K562 (cell line): Measurements from ENCODE around the gene CHPF. TPM values are rescaled to one million over a fixed set of nuclear protein-coding genes. Genes with fewer than 3 reads are reported as not detected.

Source experiments
- ATAC-seq: fragments of 200-7000 bp; cut with Tn5 transposase; 3 replicates; pipeline ENCODE4 v1.9.1; 2020; ENCODE audit warnings: moderate library complexity
- BruUV-seq: library from RNA; stranded (reverse); fragments of 400-500 nt; replicated peaks from 2 replicates; lab custom pipeline; 2021; lab: Mats Ljungman, UMichigan
- CTCF ChIA-PET: fragments of 300-600 bp; formaldehyde crosslinking; extraction: SDS; loops from one replicate; lab custom pipeline; 2021; ENCODE audit warnings: low intra/inter-chr PET ratio; lab: Yijun Ruan, JAX
- POLR2A ChIA-PET: fragments of 300-600, 350-650 bp; sonication (Branson Sonifier 250); formaldehyde crosslinking; extraction: SDS; loops from one replicate; lab custom pipeline; 2021; ENCODE audit warnings: antibody characterized with exemption, inconsistent platforms; lab: Yijun Ruan, JAX
- DNase-seq, 4 experiments: peaks; one replicate each; pipeline versions ENCODE4 v3.0.0 to v3.0.0-alpha.2; 2011 to 2018; ENCODE audit warnings: low spot score in 3 of 4, mixed read lengths in 3 of 4; ENCODE audit errors: extremely low read depth in 1 of 4
- FAIRE-seq: peaks from 2 replicates; lab custom pipeline; 2011; peaks lifted over from hg19 to GRCh38; lab: Jason Lieb, UNC
- H2AFZ ChIP-seq: 2 replicates; pipeline ENCODE4 v1.6.0; 2011; ENCODE audit warnings: low read depth, low read length, control low read depth, inconsistent platforms
- H3K27ac ChIP-seq: fragments of 200-600 bp; 3 replicates; pipeline ENCODE4 v1.8.0; 2011; ENCODE audit warnings: low read depth, mild to moderate bottlenecking, control low read depth, inconsistent platforms, low read length, moderate library complexity, mixed read lengths; ENCODE audit errors: extremely low read depth
- H3K27me3 ChIP-seq, 2 experiments: fragments of 300-600 bp in 1 of 2; 2 replicates in 1 of 2; 3 replicates in 1 of 2; pipeline versions ENCODE4 v1.6.0 to v1.8.0; 2011; ENCODE audit warnings: inconsistent platforms in 2 of 2, low read length in 2 of 2, mild to moderate bottlenecking in 1 of 2, mixed read lengths in 1 of 2, moderate library complexity in 1 of 2; ENCODE audit not compliant: control insufficient read depth in 2 of 2, insufficient read depth in 2 of 2
- H3K36me3 ChIP-seq: fragments of 300-600 bp; 3 replicates; pipeline ENCODE4 v1.8.0; 2011; ENCODE audit warnings: mild to moderate bottlenecking, low read length, inconsistent platforms; ENCODE audit not compliant: control insufficient read depth, insufficient read depth
- H3K4me1 ChIP-seq, 2 experiments: fragments of 200-600 bp in 1 of 2; replicated peaks in 1 of 2; 2 replicates in 1 of 2; 3 replicates in 1 of 2; pipeline versions ENCODE4 v1.5.1 to v1.8.0; 2011; ENCODE audit warnings: inconsistent platforms in 2 of 2, low read length in 2 of 2, mild to moderate bottlenecking in 1 of 2, mixed read lengths in 1 of 2, moderate library complexity in 1 of 2; ENCODE audit not compliant: control insufficient read depth in 2 of 2, insufficient read depth in 2 of 2
- H3K4me2 ChIP-seq: 2 replicates; pipeline ENCODE4 v1.6.1; 2011; ENCODE audit warnings: low read length, control low read depth, inconsistent platforms, mixed read lengths; ENCODE audit not compliant: insufficient read depth
- H3K4me3 ChIP-seq: fragments of 200-600 bp; sonication (generic), shearing (Covaris generic); 2 replicates; pipeline ENCODE4 v1.5.1; 2016; ENCODE audit warnings: control low read depth, inconsistent platforms
- H3K79me2 ChIP-seq: fragments of 200-600 bp; 3 replicates; pipeline ENCODE4 v1.8.0; 2011; ENCODE audit warnings: low read length, inconsistent platforms; ENCODE audit not compliant: control insufficient read depth, insufficient read depth
- H3K9ac ChIP-seq, 2 experiments: 2 replicates each; pipeline versions ENCODE4 v1.6.0 to v1.6.1; 2011; ENCODE audit warnings: low read depth in 2 of 2, low read length in 2 of 2, control low read depth in 1 of 2, inconsistent platforms in 1 of 2, mild to moderate bottlenecking in 1 of 2, mixed read lengths in 1 of 2; ENCODE audit not compliant: insufficient read depth in 1 of 2
- H3K9me1 ChIP-seq: one replicate; pipeline ENCODE4 v1.6.0; 2011; ENCODE audit warnings: inconsistent platforms, mild to moderate bottlenecking, low read length, moderate library complexity; ENCODE audit not compliant: control insufficient read depth, insufficient read depth
- H3K9me3 ChIP-seq: replicated peaks from 2 replicates; pipeline ENCODE4 v1.5.1; 2011; ENCODE audit warnings: low read depth, low read length, inconsistent platforms; ENCODE audit not compliant: control insufficient read depth, insufficient read depth
- H4K20me1 ChIP-seq: replicated peaks from 2 replicates; pipeline ENCODE4 v1.6.1; 2011; ENCODE audit warnings: low read length, inconsistent platforms, mixed read lengths; ENCODE audit not compliant: control insufficient read depth, insufficient read depth
- CEBPB ChIP-seq: fragments of 450-650 bp; IDR thresholded peaks from 2 replicates; pipeline ENCODE4 v1.6.1; 2016; ENCODE audit warnings: missing genetic modification characterization, missing compliant biosample characterization
- CEBPG ChIP-seq, 3 experiments: fragments of 200-800 bp in 1 of 3; sonication (Bioruptor generic) in 1 of 3; sonication (generic) in 1 of 3; formaldehyde crosslinking in 1 of 3; IDR thresholded peaks in 2 of 3; conservative IDR thresholded peaks in 1 of 3; 2 replicates each; pipeline versions ENCODE4 v1.6.1 to v1.8.0; 2016 to 2022; ENCODE audit warnings: missing compliant biosample characterization in 2 of 3, missing genetic modification characterization in 2 of 3, mild to moderate bottlenecking in 1 of 3, missing genetic modification reagents in 1 of 3
- E2F8 ChIP-seq: fragments of 450-650 bp; IDR thresholded peaks from 2 replicates; pipeline ENCODE4 v1.7.1; 2018; ENCODE audit warnings: mild to moderate bottlenecking, low read depth; ENCODE audit not compliant: partially characterized antibody
- NFIC ChIP-seq: fragments of 450-650 bp; IDR thresholded peaks from 2 replicates; pipeline ENCODE4 v1.6.1; 2017; ENCODE audit warnings: mild to moderate bottlenecking, inconsistent platforms
- NFIX ChIP-seq: fragments of 250-450 bp; sonication (Bioruptor Pico); IDR thresholded peaks from 2 replicates; pipeline ENCODE4 v1.4.0; 2020; ENCODE audit warnings: low read depth, mild to moderate bottlenecking, moderate library complexity
- NR4A1 ChIP-seq, 2 experiments: fragments of 250-450 bp in 1 of 2; fragments of 450-650 bp in 1 of 2; sonication (Bioruptor Pico) in 1 of 2; IDR thresholded peaks; 2 replicates each; pipeline versions ENCODE4 v1.4.0 to v1.6.1; 2016 to 2020; ENCODE audit warnings: mild to moderate bottlenecking in 2 of 2, missing compliant biosample characterization in 1 of 2, missing genetic modification characterization in 1 of 2, moderate library complexity in 1 of 2
- NRF1 ChIP-seq, 2 experiments: fragments of 450-650 bp; IDR thresholded peaks in 1 of 2; conservative IDR thresholded peaks in 1 of 2; 2 replicates each; pipeline ENCODE4 v1.6.1; 2014; ENCODE audit warnings: mild to moderate bottlenecking in 2 of 2
- ZNF589 ChIP-seq: fragments of 200-800 bp; sonication (Bioruptor generic); IDR thresholded peaks from 2 replicates; pipeline ENCODE4 v1.6.1; 2016; ENCODE audit warnings: low read depth, missing genetic modification characterization, missing compliant biosample characterization
- WGBS: fragments of 100-300 bp; shearing (Covaris generic); methylation state at CpG from one replicate; pipeline ENCODE4 v1.1.6; 2016; ENCODE audit warnings: low coverage, mixed read lengths; ENCODE audit not compliant: insufficient coverage; ENCODE audit errors: missing lambda C conversion rate; 5-methylcytosine and 5-hydroxymethylcytosine counted together
- in situ Hi-C: fragments of 300-500 bp; cut with MboI; formaldehyde crosslinking; loops from 4 replicates; pipeline ENCODE4 v1.15.0; 2018; ENCODE audit warnings: inconsistent platforms, mixed read lengths
- intact Hi-C: fragments of 100-400 bp; cut with micrococcal nuclease; formaldehyde crosslinking; loops from 2 replicates; pipeline ENCODE4 v1.14.2; 2022
- polyA plus RNA-seq, 8 experiments: library from polyadenylated mRNA; depleted of rRNA in 4 of 8; stranded (reverse) in 5 of 8; unstranded in 3 of 8; fragments of >200 nt; fragmentation: Nextera tagmentation in 2 of 8; fragmentation: Illumina TruSeq in 1 of 8; extraction: Ambion mirVana in 2 of 8; extraction: Trizol in 1 of 8; gene quantifications; 2 replicates each; pipeline versions ENCODE4 v1.2.1 to v1.2.3, GENCODE V29; 2011 to 2014; ENCODE audit warnings: inconsistent platforms in 1 of 8, missing spikeins in 1 of 8
- total RNA-seq, 7 experiments: library from RNA; depleted of rRNA in 6 of 7; stranded (reverse); fragments of >200 nt in 6 of 7; fragmentation: Illumina TruSeq in 2 of 7; extraction: Trizol in 2 of 7; gene quantifications; 2 replicates each; pipeline versions ENCODE4 v1.2.1 to v1.2.3, GENCODE V29; 2011 to 2021; ENCODE audit warnings: low replicate concordance in 1 of 7

The CHPF gene
- total and polyA plus RNA-seq, 9 of the 15 experiments (the other 6 are each of a cell fraction or from before 2014, with no cell fraction given), result 0.15 to 57.2 (median 7.9) TPM

- H3K4me1 ChIP-seq, result peaks cover 10 to 16% of the 10 kb centered on the region in 2 experiments; a peak in 4 of 5 replicates
- TF ChIP-seq NFIC (peak; percentile 69), ZNF589 (no peak)
- TF ChIP-seq, all 486 proteins: peak for 1
- H3K27ac ChIP-seq, result no peak overlapping the region
- no peak overlapping the region for H3K9ac ChIP-seq
- H3K27me3 ChIP-seq, result no peaks in the 10 kb centered on the region
- H3K9me3 ChIP-seq, result no peaks in the 10 kb centered on the region
- no peaks in the 10 kb centered on the region for H4K20me1 ChIP-seq
- H3K9me1 ChIP-seq, result no peaks in the 10 kb centered on the region
- in situ Hi-C loops (no loop called here), intact Hi-C loops (no loop called here)
- ChIA-PET CTCF (no interaction called here), POLR2A (interaction anchor here (0.7 kb wide), 1 partner anchor 16 kb away, joined by 3 read pairs; no protein-coding TSS in a partner anchor)
- ATAC-seq (no peak), DNase-seq (no peak), FAIRE-seq (no peak)
- H3K4me3 ChIP-seq, result no peak overlapping the region
- H3K36me3 ChIP-seq, result no peaks in the 10 kb centered on the region
- H3K79me2 ChIP-seq, result no peaks in the 10 kb centered on the region
- WGBS, result 25% methylated on average over 2 of the region's 2 CpGs
- H2AFZ ChIP-seq, result no peak overlapping the region
- H3K4me2 ChIP-seq, result no peak overlapping the region
- BruUV-seq, result no TSS peak
Observed at GRCh38 chr2:219581346-219581745, 37.7 kb upstream of the CHPF start.

GRCh38 chr2:219578811-219579613 is 35.4 kb upstream of the CHPF start:
- FAIRE-seq (no peak), DNase-seq (no peak), ATAC-seq (no peak)
- POLR2A ChIA-PET, result no interaction called here
- in situ Hi-C loops (no loop called here), intact Hi-C loops (no loop called here)
- Histone ChIP-seq H3K4me3 (no peak overlapping the region), H3K79me2 (no peaks in the 10 kb centered on the region), H3K27ac (no peak overlapping the region), H4K20me1 (no peaks in the 10 kb centered on the region), H3K36me3 (no peaks in the 10 kb centered on the region), H2AFZ (peak overlapping the region; percentile 73; the same call in 1 of the 2 replicates), H3K4me2 (no peak overlapping the region), H3K9me1 (no peaks in the 10 kb centered on the region), H3K27me3 (no peaks in the 10 kb centered on the region), H3K9ac (no peak overlapping the region), H3K4me1 (peaks cover 25 to 31% of the 10 kb centered on the region in 2 experiments; a peak in 4 of 5 replicates), H3K9me3 (no peaks in the 10 kb centered on the region)
- CTCF ChIA-PET, result no interaction called here
- BruUV-seq, result no TSS peak
- 49% methylated on average over 7 of the region's 8 CpGs for WGBS
- no peak for TF ChIP-seq NR4A1 (CRISPR knock-in tag; IDR thresholded peaks at IDR 0.05)
- TF ChIP-seq NR4A1 (tag; IDR thresholded peaks at IDR 0.05), result no peak
- TF ChIP-seq NFIX (CRISPR knock-in tag), result no peak
- no peak for TF ChIP-seq NRF1 (conservative IDR thresholded peaks at IDR 0.05 in 1 of 2, IDR thresholded peaks at IDR 0.05 in 1 of 2)
- peak; percentile 95 for TF ChIP-seq CEBPB
- 0 out of 2 replicates have a peak, but pooled peaks have one; percentile 27 for TF ChIP-seq CEBPG (CRISPR knock-in tag; IDR thresholded peaks at IDR 0.05)
- peak; percentile 60 to 80 for TF ChIP-seq CEBPG (tag; conservative IDR thresholded peaks at IDR 0.05 in 1 of 2, IDR thresholded peaks at IDR 0.05 in 1 of 2)
- no peak for TF ChIP-seq E2F8
